ENCODE data around the gene DAAM1. TPM values are rescaled to one million over a fixed set of nuclear protein-coding genes. Genes with fewer than 3 reads are reported as not detected.
A peak's percentile ranks its signal among the peaks of the same experiment; 100 is the strongest.

The DAAM1 gene
- total RNA-seq, 1 donor = 19.5 TPM

DNA sequence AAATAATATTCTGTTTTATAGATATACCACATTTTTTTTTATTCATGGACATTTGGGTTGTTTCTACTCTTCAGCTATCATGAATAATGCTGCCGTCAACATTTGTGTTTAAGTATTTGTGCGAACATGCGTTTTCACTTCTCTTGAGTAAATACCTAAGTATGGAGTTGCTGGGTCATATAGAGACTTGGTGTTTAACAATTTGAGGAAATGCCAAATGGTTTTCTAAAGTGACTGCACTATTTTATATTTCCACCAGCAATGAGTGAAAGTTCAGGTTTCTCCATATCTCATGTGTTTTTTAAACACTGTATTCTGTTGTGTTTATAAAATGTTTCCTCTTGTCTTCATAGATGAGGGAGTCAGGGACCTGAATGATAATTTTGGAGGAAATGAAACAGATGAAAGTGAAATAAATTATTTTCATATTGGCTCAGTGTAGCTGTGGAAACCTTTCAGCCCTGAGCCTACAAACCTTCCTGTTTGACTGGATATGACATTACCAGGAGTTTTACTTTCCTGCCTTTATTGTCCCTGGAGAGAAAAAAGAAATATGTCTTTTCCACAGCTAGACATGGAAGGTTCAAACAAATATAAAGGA, 26.3 kb downstream of the DAAM1 start:
- Histone ChIP-seq H3K27me3 (ENCODE audit: insufficient read depth, low read length) (no peaks in the 10 kb centered on the region), H3K27ac (ENCODE audit: low read depth, low read length) (no peak overlapping the region), H4K20me1 (ENCODE audit: insufficient read depth, low read length) (peaks cover 31% of the 10 kb centered on the region), H3K4me2 (ENCODE audit: insufficient read depth, low read length) (no peak overlapping the region), H3K79me2 (ENCODE audit: insufficient read depth, low read length) (peaks cover 39% of the 10 kb centered on the region), H3K9me3 (ENCODE audit: low read depth, low read length) (no peaks in the 10 kb centered on the region), H3K4me1 (ENCODE audit: insufficient read depth, low read length) (peaks cover 10% of the 10 kb centered on the region), H3K4me3 (ENCODE audit: insufficient read depth, low read length) (no peak overlapping the region), H3K36me3 (ENCODE audit: insufficient read depth, low read length) (no peaks in the 10 kb centered on the region), H2AFZ (ENCODE audit: low read length) (no peak overlapping the region)
- no peak for DNase-seq (ENCODE audit: insufficient read length, low spot score, missing footprints)
- TF ChIP-seq, protein P1, sequence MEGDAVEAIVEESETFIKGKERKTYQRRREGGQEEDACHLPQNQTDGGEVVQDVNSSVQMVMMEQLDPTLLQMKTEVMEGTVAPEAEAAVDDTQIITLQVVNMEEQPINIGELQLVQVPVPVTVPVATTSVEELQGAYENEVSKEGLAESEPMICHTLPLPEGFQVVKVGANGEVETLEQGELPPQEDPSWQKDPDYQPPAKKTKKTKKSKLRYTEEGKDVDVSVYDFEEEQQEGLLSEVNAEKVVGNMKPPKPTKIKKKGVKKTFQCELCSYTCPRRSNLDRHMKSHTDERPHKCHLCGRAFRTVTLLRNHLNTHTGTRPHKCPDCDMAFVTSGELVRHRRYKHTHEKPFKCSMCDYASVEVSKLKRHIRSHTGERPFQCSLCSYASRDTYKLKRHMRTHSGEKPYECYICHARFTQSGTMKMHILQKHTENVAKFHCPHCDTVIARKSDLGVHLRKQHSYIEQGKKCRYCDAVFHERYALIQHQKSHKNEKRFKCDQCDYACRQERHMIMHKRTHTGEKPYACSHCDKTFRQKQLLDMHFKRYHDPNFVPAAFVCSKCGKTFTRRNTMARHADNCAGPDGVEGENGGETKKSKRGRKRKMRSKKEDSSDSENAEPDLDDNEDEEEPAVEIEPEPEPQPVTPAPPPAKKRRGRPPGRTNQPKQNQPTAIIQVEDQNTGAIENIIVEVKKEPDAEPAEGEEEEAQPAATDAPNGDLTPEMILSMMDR (IDR thresholded peaks at IDR 0.05; ENCODE audit: extremely low read depth, low read depth, low read length) = no peak

DNA sequence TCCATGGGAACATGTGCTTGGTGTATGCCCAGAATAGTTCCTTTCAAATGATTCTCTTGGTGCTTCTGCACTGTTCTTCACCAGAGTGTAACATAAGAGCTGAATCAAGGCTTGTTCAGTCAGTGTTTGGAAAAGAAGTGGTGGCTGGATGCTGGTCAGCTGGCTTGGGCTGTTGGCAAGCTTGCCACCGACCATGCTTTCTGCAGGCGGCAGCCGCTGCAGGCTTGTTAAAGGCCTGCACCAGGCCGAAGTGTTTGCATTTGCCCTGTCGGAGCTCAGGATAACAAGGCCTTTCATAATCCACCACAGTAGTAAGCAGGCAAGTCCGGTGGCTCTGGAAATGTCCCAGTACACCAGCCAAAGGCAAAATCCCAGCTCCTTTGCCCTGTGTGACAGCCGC, 26.9 kb downstream of the DAAM1 start:
- Histone ChIP-seq H3K9me3 (ENCODE audit: low read depth, low read length) (no peaks in the 10 kb centered on the region), H4K20me1 (ENCODE audit: insufficient read depth, low read length) (peaks cover 31% of the 10 kb centered on the region), H3K4me1 (ENCODE audit: insufficient read depth, low read length) (peaks cover 10% of the 10 kb centered on the region), H3K79me2 (ENCODE audit: insufficient read depth, low read length) (peaks cover 43% of the 10 kb centered on the region), H2AFZ (ENCODE audit: low read length) (no peak overlapping the region), H3K36me3 (ENCODE audit: insufficient read depth, low read length) (no peaks in the 10 kb centered on the region), H3K27me3 (ENCODE audit: insufficient read depth, low read length) (no peaks in the 10 kb centered on the region), H3K4me3 (ENCODE audit: insufficient read depth, low read length) (no peak overlapping the region), H3K4me2 (ENCODE audit: insufficient read depth, low read length) (no peak overlapping the region), H3K27ac (ENCODE audit: low read depth, low read length) (no peak overlapping the region)
- TF ChIP-seq, protein P1 (IDR thresholded peaks at IDR 0.05; ENCODE audit: extremely low read depth, low read depth, low read length) = no peak
- DNase-seq (ENCODE audit: insufficient read length, low spot score, missing footprints) = peak; percentile 8

DNA sequence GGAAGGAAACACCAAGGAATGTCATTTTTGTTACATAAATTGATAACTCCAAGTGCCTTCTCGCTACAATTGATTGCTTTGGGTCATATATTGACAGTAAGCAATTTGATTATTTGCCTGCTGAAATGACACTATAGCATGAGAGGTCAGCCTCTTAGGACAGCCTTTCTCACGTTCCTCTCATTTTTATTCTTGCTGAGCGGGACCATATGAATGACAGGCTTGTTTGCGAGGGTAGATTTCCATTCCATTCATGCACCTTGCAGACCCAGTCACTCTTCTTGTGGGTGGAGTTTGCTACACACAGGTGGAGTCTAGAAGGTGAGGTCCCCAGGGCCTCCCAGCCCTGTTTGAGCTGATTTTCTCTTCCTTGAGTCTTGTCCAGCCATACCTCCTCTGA, 27.3 kb downstream of the DAAM1 start:
- Histone ChIP-seq H3K4me2 (ENCODE audit: insufficient read depth, low read length) (no peak overlapping the region), H2AFZ (ENCODE audit: low read length) (no peak overlapping the region), H3K36me3 (ENCODE audit: insufficient read depth, low read length) (no peaks in the 10 kb centered on the region), H3K79me2 (ENCODE audit: insufficient read depth, low read length) (peaks cover 47% of the 10 kb centered on the region), H3K27me3 (ENCODE audit: insufficient read depth, low read length) (no peaks in the 10 kb centered on the region), H3K4me3 (ENCODE audit: insufficient read depth, low read length) (no peak overlapping the region), H3K4me1 (ENCODE audit: insufficient read depth, low read length) (peaks cover 10% of the 10 kb centered on the region), H4K20me1 (ENCODE audit: insufficient read depth, low read length) (peaks cover 33% of the 10 kb centered on the region), H3K9me3 (ENCODE audit: low read depth, low read length) (no peaks in the 10 kb centered on the region), H3K27ac (ENCODE audit: low read depth, low read length) (no peak overlapping the region)
- no peak for DNase-seq (ENCODE audit: insufficient read length, low spot score, missing footprints)
- TF ChIP-seq, protein P1 (IDR thresholded peaks at IDR 0.05; ENCODE audit: extremely low read depth, low read depth, low read length) = no peak

DNA sequence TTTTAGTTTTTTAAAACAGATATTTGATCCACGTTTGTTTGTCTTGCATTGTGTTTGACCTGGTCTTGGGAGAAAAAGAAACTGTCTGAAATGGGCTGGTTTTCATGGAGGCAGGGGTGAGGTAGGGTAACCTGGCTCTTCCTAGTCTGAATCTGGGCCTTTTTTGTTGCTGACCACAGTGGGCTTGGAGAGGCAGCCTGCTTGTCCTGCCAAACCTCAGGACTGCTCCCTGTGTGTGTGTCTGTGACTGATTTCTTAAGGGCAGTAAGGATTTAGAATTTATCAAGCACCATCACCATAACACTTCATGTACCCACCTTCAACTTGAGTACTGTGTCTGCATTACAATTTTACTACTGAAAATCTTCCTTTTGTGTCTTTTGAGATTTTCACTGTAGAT, 28.5 kb downstream of the DAAM1 start:
- Histone ChIP-seq H3K4me3 (ENCODE audit: insufficient read depth, low read length) (no peak overlapping the region), H3K9me3 (ENCODE audit: low read depth, low read length) (no peaks in the 10 kb centered on the region), H3K36me3 (ENCODE audit: insufficient read depth, low read length) (no peaks in the 10 kb centered on the region), H3K27me3 (ENCODE audit: insufficient read depth, low read length) (no peaks in the 10 kb centered on the region), H4K20me1 (ENCODE audit: insufficient read depth, low read length) (peaks cover 41% of the 10 kb centered on the region), H3K4me1 (ENCODE audit: insufficient read depth, low read length) (peaks cover 15% of the 10 kb centered on the region), H3K4me2 (ENCODE audit: insufficient read depth, low read length) (no peak overlapping the region), H2AFZ (ENCODE audit: low read length) (no peak overlapping the region), H3K27ac (ENCODE audit: low read depth, low read length) (no peak overlapping the region), H3K79me2 (ENCODE audit: insufficient read depth, low read length) (peaks cover 53% of the 10 kb centered on the region)
- peak; percentile 19 for DNase-seq (ENCODE audit: insufficient read length, low spot score, missing footprints)
- TF ChIP-seq, protein P1 (IDR thresholded peaks at IDR 0.05; ENCODE audit: extremely low read depth, low read depth, low read length) = no peak

All from osteoblast (primary cell).